Nephron progenitor cell (in vitro differentiated cells): ENCODE data around the gene LTA4H.
A peak's percentile ranks its signal among the peaks of the same experiment; 100 is the strongest.

Experiments
- DNase-seq: peaks from one replicate; pipeline ENCODE4 v3.0.0; 2021
- H3K27ac Mint-ChIP-seq: 2 replicates; pipeline ENCODE4 v1.8.0; 2021; ENCODE audit warnings: mild to moderate bottlenecking, moderate library complexity, mixed read lengths
- H3K27me3 Mint-ChIP-seq: 2 replicates; pipeline ENCODE4 v1.8.0; 2021; ENCODE audit warnings: mild to moderate bottlenecking, low read depth, mixed read lengths; ENCODE audit not compliant: poor library complexity
- H3K36me3 Mint-ChIP-seq: 2 replicates; pipeline ENCODE4 v1.8.0; 2021; ENCODE audit warnings: low read depth, mixed read lengths
- H3K4me1 Mint-ChIP-seq: 2 replicates; pipeline ENCODE4 v1.8.0; 2021; ENCODE audit warnings: mixed read lengths
- H3K4me3 Mint-ChIP-seq: 2 replicates; pipeline ENCODE4 v1.8.0; 2021; ENCODE audit warnings: mild to moderate bottlenecking, moderate library complexity, mixed read lengths
- H3K9me3 Mint-ChIP-seq: 2 replicates; pipeline ENCODE4 v1.8.0; 2021; ENCODE audit warnings: mild to moderate bottlenecking, moderate library complexity, mixed read lengths
- CTCF ChIP-seq: fragments of 200-600 bp; sonication (generic); IDR thresholded peaks from 2 replicates; pipeline ENCODE4 v1.5.0; 2021; ENCODE audit warnings: antibody characterized with exemption

LTA4H gene

DNA sequence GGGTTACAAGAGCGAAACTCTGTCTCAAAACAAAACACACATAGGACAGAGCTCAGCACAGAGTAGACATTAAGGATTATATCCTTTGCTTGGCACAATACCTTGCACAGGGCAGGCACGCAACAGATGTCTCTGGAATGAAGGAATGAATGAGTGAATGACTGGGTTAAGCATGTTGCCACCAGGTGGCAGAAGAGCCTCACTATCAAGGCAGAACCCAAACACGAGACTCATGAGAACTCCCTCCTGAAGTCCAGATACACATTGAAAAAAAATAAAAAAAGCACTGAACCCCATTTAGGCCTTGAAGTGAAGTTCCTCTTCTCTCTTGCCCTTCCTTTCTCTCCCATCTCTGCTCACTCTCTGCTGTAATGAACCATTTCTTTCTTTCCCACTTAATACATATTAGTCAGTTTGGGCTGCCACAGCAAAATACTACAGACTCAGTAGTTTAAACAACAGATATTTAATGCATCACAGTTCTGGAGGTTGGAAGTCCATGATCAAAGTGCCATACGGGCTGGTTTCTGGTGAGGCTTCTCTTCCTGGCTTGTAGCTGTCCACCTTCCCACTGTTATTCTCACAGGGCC is 26.6 kb upstream of the LTA4H start:
- no peaks in the 10 kb centered on the region for H3K36me3 Mint-ChIP-seq
- peaks cover 6% of the 10 kb centered on the region for H3K27me3 Mint-ChIP-seq
- H3K4me1 Mint-ChIP-seq = peaks cover 50% of the 10 kb centered on the region
- H3K9me3 Mint-ChIP-seq = peaks cover 6% of the 10 kb centered on the region
- peak; percentile 62 for DNase-seq
- no peak overlapping the region for H3K4me3 Mint-ChIP-seq
- TF ChIP-seq CTCF = peak; percentile 75
- H3K27ac Mint-ChIP-seq = no peak overlapping the region

DNA sequence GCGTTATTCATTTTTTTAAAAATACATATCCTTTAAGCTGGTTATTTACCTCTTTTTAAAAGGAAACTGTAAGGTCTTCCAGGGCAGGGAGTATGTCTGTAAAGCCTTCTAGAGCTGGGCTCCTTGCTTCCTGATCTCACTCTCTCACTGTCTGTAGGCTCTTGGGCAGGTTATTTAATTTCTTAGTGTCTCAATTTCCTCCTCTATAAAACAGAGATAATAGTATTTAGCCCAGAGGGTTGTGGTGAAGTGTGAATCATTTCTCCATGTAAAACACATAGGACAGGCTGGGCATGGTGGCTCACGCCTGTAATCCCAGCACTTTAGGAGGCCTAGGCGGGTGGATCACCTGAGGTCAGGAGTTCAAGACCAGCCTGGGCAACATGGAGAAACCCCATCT is 25.9 kb upstream of the LTA4H start:
- Mint-ChIP-seq H3K36me3 (no peaks in the 10 kb centered on the region), H3K27me3 (peaks cover 6% of the 10 kb centered on the region), H3K4me3 (no peak overlapping the region), H3K4me1 (peaks cover 50% of the 10 kb centered on the region), H3K27ac (no peak overlapping the region), H3K9me3 (peaks cover 12% of the 10 kb centered on the region)
- no peak for DNase-seq
- TF ChIP-seq CTCF = no peak

DNA sequence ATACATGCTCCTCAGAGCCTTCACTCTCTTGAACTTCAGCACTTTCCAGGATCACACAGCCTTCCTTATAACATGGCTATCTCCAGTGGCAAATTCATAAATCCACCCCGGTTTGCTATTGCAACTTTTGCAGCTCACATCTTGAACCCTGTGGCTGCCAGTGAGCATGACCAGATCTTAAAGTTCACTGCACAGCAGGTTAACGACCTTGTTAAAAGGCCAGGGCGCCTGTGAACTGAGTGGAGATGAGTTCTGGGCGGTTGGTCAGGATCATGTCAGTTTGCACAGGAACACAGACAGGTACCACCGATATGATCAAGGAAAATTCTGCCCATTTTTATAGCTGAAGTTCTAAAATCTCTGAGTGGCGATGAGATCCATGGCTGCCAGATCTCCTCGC is 24.7 kb upstream of the LTA4H start:
- H3K27ac Mint-ChIP-seq = no peak overlapping the region
- H3K36me3 Mint-ChIP-seq = no peaks in the 10 kb centered on the region
- no peak for TF ChIP-seq CTCF
- peaks cover 17% of the 10 kb centered on the region for H3K9me3 Mint-ChIP-seq
- DNase-seq = no peak
- H3K27me3 Mint-ChIP-seq = peaks cover 6% of the 10 kb centered on the region
- peaks cover 46% of the 10 kb centered on the region for H3K4me1 Mint-ChIP-seq
- H3K4me3 Mint-ChIP-seq = no peak overlapping the region

DNA sequence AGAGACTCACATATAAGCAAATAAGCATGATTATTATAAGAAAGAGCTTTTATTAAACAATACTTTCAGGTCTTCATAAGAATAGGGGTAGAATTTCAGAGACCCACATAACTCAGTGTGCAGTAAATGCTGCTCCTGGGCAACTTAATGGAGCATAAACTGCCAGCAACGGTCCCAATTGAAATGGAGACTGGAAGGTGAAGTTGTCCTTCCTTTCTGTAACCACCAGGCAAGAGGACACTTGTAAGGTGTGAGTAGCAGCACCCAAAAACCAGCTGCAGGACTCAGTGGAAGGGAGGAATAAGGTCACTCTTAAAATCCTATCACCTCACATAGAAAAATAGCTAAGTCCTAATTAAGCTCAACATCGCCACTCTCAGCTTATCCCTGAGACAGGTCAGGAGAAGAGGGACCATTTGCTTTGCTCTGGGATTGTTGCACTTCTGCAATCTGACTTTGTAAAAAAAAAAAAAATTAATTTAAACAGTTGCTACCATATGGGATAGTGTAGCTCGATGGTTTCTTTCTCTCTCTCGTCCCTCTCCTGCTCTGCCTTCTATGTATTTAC is 22.7 kb upstream of the LTA4H start:
- no peaks in the 10 kb centered on the region for H3K36me3 Mint-ChIP-seq

GRCh38 chr12:96056646-96057455 is 21.5 kb upstream of the LTA4H start:
- Mint-ChIP-seq H3K27me3 (peaks cover 3% of the 10 kb centered on the region), H3K9me3 (peaks cover 21% of the 10 kb centered on the region), H3K36me3 (no peaks in the 10 kb centered on the region), H3K4me3 (no peak overlapping the region), H3K4me1 (peaks cover 42% of the 10 kb centered on the region), H3K27ac (peak overlapping the region; percentile 25)
- no peak for DNase-seq
- no peak for TF ChIP-seq CTCF

More for the DNA sequence above, 22.7 kb upstream of the LTA4H start:
- peaks cover 42% of the 10 kb centered on the region for H3K4me1 Mint-ChIP-seq
- no peak overlapping the region for H3K27ac Mint-ChIP-seq
- peaks cover 6% of the 10 kb centered on the region for H3K27me3 Mint-ChIP-seq
- H3K4me3 Mint-ChIP-seq = no peak overlapping the region
- DNase-seq = no peak
- TF ChIP-seq CTCF = no peak
- H3K9me3 Mint-ChIP-seq = peaks cover 17% of the 10 kb centered on the region
